Right forelimb (tissue), 1 donor: Measurements from ENCODE around the gene ITGAX.
"Not testable (repeated sequence)": the region's sequence is repeated elsewhere in the genome, so short reads cannot be mapped to it uniquely, and the experiment has no call there.

Experiments used
- DNase-seq: peaks from one replicate; pipeline ENCODE4 v3.0.0-alpha.2; 2018

ITGAX gene

GRCh38 chr16:31412750-31413149 lies 57.8 kb downstream of the ITGAX start:
- no peak for DNase-seq

GRCh38 chr16:31413381-31413780 lies 58.4 kb downstream of the ITGAX start:
- no peak for DNase-seq

- no peak for DNase-seq
Observed at GRCh38 chr16:31413943-31414342, 59.0 kb downstream of the ITGAX start.

- no peak for DNase-seq
Observed at GRCh38 chr16:31414706-31415105, 59.7 kb downstream of the ITGAX start.

GRCh38 chr16:31416371-31416770 lies 61.4 kb downstream of the ITGAX start:
- DNase-seq, result no peak

GRCh38 chr16:31417036-31417435 lies 62.1 kb downstream of the ITGAX start:
- DNase-seq, result not testable (repeated sequence)

GRCh38 chr16:31417916-31418315 lies 62.9 kb downstream of the ITGAX start:
- DNase-seq, result no peak

- DNase-seq, result no peak
Observed at GRCh38 chr16:31420037-31420436, 65.1 kb downstream of the ITGAX start.

GRCh38 chr16:31421587-31421986 lies 66.6 kb downstream of the ITGAX start:
- DNase-seq, result no peak

- DNase-seq, result no peak
Observed at GRCh38 chr16:31423241-31423640, 68.3 kb downstream of the ITGAX start.

GRCh38 chr16:31423801-31424200 lies 68.8 kb downstream of the ITGAX start:
- no peak for DNase-seq

GRCh38 chr16:31427441-31428278 lies 72.7 kb downstream of the ITGAX start:
- peak; percentile 81 for DNase-seq

- peak; percentile 56 for DNase-seq
Observed at GRCh38 chr16:31428279-31428597, 73.3 kb downstream of the ITGAX start, which contains the start of gene COX6A2. Gene COX6A2, minus strand, starts transcription at chr16:31428360. Its CDS starts 35 bp downstream, at chr16:31428325.

GRCh38 chr16:31428638-31429247 lies 73.8 kb downstream of the ITGAX start:
- DNase-seq, result no peak

GRCh38 chr16:31429314-31429713 lies 74.3 kb downstream of the ITGAX start:
- no peak for DNase-seq

GRCh38 chr16:31429796-31430195 lies 74.8 kb downstream of the ITGAX start:
- no peak for DNase-seq

- no peak for DNase-seq
Observed at GRCh38 chr16:31430380-31431052, 75.5 kb downstream of the ITGAX start.
